Measurements from ENCODE around the gene DAPP1.

DAPP1 gene

DNA sequence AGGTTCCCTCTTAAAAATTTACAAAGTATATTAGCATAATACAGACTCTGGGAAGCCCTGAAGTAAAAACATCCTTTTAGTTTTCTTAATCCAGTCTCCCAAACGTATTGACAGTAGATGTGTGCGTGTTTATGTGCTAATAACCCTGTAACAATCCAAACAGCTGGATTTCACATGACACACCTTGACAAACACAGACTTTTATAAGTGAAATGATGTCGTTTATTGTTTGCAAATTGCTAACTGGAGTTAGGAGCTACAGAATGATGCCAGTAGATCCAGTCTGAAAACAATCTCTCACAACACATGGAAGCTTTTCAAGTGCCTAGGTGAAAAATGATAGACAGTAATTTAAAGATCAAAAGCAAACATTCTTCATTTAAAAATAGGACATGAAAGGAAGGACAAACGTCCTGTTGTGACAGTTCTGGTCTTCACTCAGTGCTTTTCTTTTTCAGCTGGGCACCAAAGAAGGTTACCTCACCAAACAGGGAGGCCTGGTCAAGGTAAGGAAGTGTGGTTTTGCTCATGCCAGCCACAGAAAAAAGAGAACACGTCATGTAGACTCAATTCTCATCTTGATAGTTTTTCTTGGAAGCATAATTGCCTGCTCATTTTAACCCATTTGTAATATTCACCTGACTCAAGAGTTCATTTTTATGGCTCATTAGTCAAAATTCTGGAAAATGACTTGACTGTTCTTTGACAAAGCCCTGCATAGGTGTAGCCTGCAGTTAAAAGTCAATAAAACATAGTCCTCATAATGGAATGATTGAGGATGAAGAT is 44.7 kb downstream of the DAPP1 start:
- DNase-seq (ENCODE audit: extremely low spot score), result no peak
- CTCF ChIA-PET, result interaction anchor here (1.5 kb wide), 3 partner anchors 10 to 50 kb away, joined by 3 to 5 read pairs (median 3); no protein-coding TSS in a partner anchor
- POLR2A ChIA-PET, result no interaction called here
- no peak for TF ChIP-seq CTCF (IDR thresholded peaks at IDR 0.05; ENCODE audit: control extremely low read depth, extremely low read depth, low read depth, missing control alignments)

- ChIA-PET CTCF (interaction anchor here (2.1 kb wide), 1 partner anchor 52 kb away, joined by 7 read pairs; no protein-coding TSS in a partner anchor), POLR2A (no interaction called here)
- TF ChIP-seq CTCF (IDR thresholded peaks at IDR 0.05; ENCODE audit: control extremely low read depth, extremely low read depth, low read depth, missing control alignments), result no peak
- no peak for DNase-seq (ENCODE audit: extremely low spot score)
Measured at GRCh38 chr4:99863804-99864203, 47.2 kb downstream of the DAPP1 start.

GRCh38 chr4:99868126-99868596 is 51.5 kb downstream of the DAPP1 start:
- ChIA-PET CTCF (interaction anchor here (0.7 to 1.4 kb wide), 2 partner anchors 9 to 11 kb away, joined by 3 read pairs; no protein-coding TSS in a partner anchor), POLR2A (no interaction called here)
- DNase-seq (ENCODE audit: extremely low spot score), result no peak
- no peak for TF ChIP-seq CTCF (IDR thresholded peaks at IDR 0.05; ENCODE audit: control extremely low read depth, extremely low read depth, low read depth, missing control alignments)

DNA sequence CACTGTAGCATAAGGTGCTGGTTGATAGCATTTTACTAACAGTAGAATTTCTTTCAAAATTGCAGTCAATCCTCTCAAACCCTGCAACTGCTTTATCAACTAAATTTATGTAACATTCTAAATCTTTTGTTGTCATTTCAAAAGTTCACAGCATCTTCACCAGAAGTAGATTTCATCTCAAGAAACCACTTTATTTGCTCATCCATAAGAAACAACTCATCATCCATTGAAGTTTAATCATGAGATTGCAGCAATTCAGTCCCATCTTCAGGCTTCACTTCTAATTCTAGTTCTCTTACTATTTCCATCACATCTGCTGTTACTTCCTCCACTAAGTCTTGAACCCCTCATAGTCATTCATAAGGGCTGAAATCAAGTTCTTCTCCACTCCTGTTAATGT is 55.9 kb downstream of the DAPP1 start:
- no peak for DNase-seq (ENCODE audit: extremely low spot score)
- ChIA-PET CTCF (interaction anchor here (1.0 kb wide), 1 partner anchor 36 kb away, joined by 3 read pairs; no protein-coding TSS in a partner anchor), POLR2A (no interaction called here)
- TF ChIP-seq CTCF (IDR thresholded peaks at IDR 0.05; ENCODE audit: control extremely low read depth, extremely low read depth, low read depth, missing control alignments), result no peak

GRCh38 chr4:99875071-99875470 is 58.4 kb downstream of the DAPP1 start:
- DNase-seq (ENCODE audit: extremely low spot score), result no peak
- CTCF ChIA-PET, result interaction anchor here (0.8 to 1.4 kb wide), 2 partner anchors 63 to 73 kb away, joined by 3 to 7 read pairs; no protein-coding TSS in a partner anchor
- no peak for TF ChIP-seq CTCF (IDR thresholded peaks at IDR 0.05; ENCODE audit: control extremely low read depth, extremely low read depth, low read depth, missing control alignments)
- POLR2A ChIA-PET, result no interaction called here

- ChIA-PET POLR2A (no interaction called here), CTCF (no interaction called here)
- TF ChIP-seq CTCF (IDR thresholded peaks at IDR 0.05; ENCODE audit: control extremely low read depth, extremely low read depth, low read depth, missing control alignments), result no peak
- no peak for DNase-seq (ENCODE audit: extremely low spot score)
Measured at GRCh38 chr4:99876946-99877345, 60.3 kb downstream of the DAPP1 start.

All from GM10248 (cell line).